DOHH2 (cell line): ENCODE data around the gene TMEM139.
A peak's percentile ranks its signal among the peaks of the same experiment; 100 is the strongest.

Source experiments
- H3F3A ChIP-seq: fragments of 200-600 bp; sonication (generic), shearing (Covaris generic); 2 replicates; pipeline ENCODE4 v1.6.0; 2016; ENCODE audit warnings: antibody characterized with exemption, mild to moderate bottlenecking; ENCODE audit not compliant: control insufficient read depth, insufficient read depth
- H3K27ac ChIP-seq: fragments of 200-600 bp; sonication (generic); 2 replicates; pipeline ENCODE4 v1.5.1; 2014; ENCODE audit warnings: low read depth, mild to moderate bottlenecking, low read length, moderate library complexity
- H3K27me3 ChIP-seq: fragments of 200-600 bp; sonication (generic); 2 replicates; pipeline ENCODE4 v1.6.1; 2014; ENCODE audit warnings: mild to moderate bottlenecking, low read length, mixed read lengths; ENCODE audit not compliant: control insufficient read depth
- H3K36me3 ChIP-seq: fragments of 200-600 bp; sonication (generic); 2 replicates; pipeline ENCODE4 v1.6.1; 2014; ENCODE audit warnings: mild to moderate bottlenecking, low read length, moderate library complexity, mixed read lengths; ENCODE audit not compliant: control insufficient read depth
- H3K4me1 ChIP-seq: fragments of 200-600 bp; sonication (generic); 2 replicates; pipeline ENCODE4 v1.6.1; 2014; ENCODE audit warnings: mild to moderate bottlenecking, low read length, mixed read lengths; ENCODE audit not compliant: control insufficient read depth
- H3K4me2 ChIP-seq: fragments of 200-600 bp; sonication (generic); 2 replicates; pipeline ENCODE4 v1.6.0; 2014; ENCODE audit warnings: mild to moderate bottlenecking, low read length, moderate library complexity
- H3K4me3 ChIP-seq: fragments of 200-600 bp; sonication (generic); 2 replicates; pipeline ENCODE4 v1.5.1; 2014; ENCODE audit warnings: mild to moderate bottlenecking, low read length, mixed read lengths
- H3K79me2 ChIP-seq: fragments of 200-600 bp; sonication (generic); 2 replicates; pipeline ENCODE4 v1.6.1; 2014; ENCODE audit warnings: mild to moderate bottlenecking, low read length, mixed read lengths; ENCODE audit not compliant: control insufficient read depth
- H3K9me2 ChIP-seq: fragments of 200-600 bp; sonication (generic); replicated peaks from 2 replicates; pipeline ENCODE4 v1.6.1; 2014; ENCODE audit warnings: mild to moderate bottlenecking, low read length, mixed read lengths; ENCODE audit not compliant: control insufficient read depth
- H3K9me3 ChIP-seq: fragments of 200-600 bp; sonication (generic); 2 replicates; pipeline ENCODE4 v1.6.1; 2014; ENCODE audit warnings: antibody characterized with exemption, low read length, mixed read lengths; ENCODE audit not compliant: control insufficient read depth, insufficient read depth
- H4K20me1 ChIP-seq: fragments of 200-600 bp; sonication (generic); 2 replicates; pipeline ENCODE4 v1.6.0; 2014; ENCODE audit warnings: low read depth, mild to moderate bottlenecking, antibody characterized with exemption, low read length, moderate library complexity; ENCODE audit not compliant: control insufficient read depth, insufficient read depth
- EZH2phosphoT487 ChIP-seq: fragments of 200-600 bp; sonication (generic); IDR thresholded peaks from 2 replicates; pipeline ENCODE4 v1.6.1; 2017; ENCODE audit warnings: borderline replicate concordance, mild to moderate bottlenecking, antibody characterized with exemption, low read length, moderate library complexity, mixed read lengths
- TF ChIP-seq, protein P1 (sequence below): fragments of 200-600 bp; sonication (generic); IDR thresholded peaks from one replicate; pipeline ENCODE4 v1.5.1; 2014; ENCODE audit warnings: antibody characterized with exemption, mild to moderate bottlenecking, low read depth, low read length; ENCODE audit not compliant: poor library complexity, severe bottlenecking

The TMEM139 gene

DNA sequence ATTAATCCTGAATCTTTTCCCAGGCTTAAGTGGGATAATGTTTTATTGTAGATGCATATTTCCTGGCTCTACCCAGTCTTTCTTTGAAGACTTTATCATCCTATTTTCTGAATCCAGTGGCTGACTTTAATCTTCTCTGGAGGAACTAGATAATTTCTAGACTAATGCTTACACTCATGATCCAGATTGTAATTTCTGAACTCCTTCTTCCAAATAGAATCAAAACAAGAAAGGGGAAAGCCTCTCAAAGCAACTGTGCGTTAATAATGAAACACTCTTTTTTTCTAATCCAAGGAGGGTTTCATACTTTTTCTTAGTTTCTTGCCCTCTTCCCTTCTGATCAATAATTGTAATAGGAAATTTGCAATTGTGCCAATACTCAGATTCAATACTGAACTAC, 13.5 kb upstream of the TMEM139 start:
- no peaks in the 10 kb centered on the region for H3K9me3 ChIP-seq
- peaks cover 35% of the 10 kb centered on the region for H3K36me3 ChIP-seq
- no peak overlapping the region for H3K4me3 ChIP-seq
- TF ChIP-seq, protein P1, sequence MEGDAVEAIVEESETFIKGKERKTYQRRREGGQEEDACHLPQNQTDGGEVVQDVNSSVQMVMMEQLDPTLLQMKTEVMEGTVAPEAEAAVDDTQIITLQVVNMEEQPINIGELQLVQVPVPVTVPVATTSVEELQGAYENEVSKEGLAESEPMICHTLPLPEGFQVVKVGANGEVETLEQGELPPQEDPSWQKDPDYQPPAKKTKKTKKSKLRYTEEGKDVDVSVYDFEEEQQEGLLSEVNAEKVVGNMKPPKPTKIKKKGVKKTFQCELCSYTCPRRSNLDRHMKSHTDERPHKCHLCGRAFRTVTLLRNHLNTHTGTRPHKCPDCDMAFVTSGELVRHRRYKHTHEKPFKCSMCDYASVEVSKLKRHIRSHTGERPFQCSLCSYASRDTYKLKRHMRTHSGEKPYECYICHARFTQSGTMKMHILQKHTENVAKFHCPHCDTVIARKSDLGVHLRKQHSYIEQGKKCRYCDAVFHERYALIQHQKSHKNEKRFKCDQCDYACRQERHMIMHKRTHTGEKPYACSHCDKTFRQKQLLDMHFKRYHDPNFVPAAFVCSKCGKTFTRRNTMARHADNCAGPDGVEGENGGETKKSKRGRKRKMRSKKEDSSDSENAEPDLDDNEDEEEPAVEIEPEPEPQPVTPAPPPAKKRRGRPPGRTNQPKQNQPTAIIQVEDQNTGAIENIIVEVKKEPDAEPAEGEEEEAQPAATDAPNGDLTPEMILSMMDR, result no peak
- no peak for TF ChIP-seq EZH2phosphoT487
- H3F3A ChIP-seq, result no peaks in the 10 kb centered on the region
- H3K27ac ChIP-seq, result no peak overlapping the region
- no peaks in the 10 kb centered on the region for H3K9me2 ChIP-seq
- no peak overlapping the region for H3K4me2 ChIP-seq
- no peaks in the 10 kb centered on the region for H3K4me1 ChIP-seq
- no peaks in the 10 kb centered on the region for H3K79me2 ChIP-seq
- H3K27me3 ChIP-seq, result no peaks in the 10 kb centered on the region
- H4K20me1 ChIP-seq, result no peaks in the 10 kb centered on the region

DNA sequence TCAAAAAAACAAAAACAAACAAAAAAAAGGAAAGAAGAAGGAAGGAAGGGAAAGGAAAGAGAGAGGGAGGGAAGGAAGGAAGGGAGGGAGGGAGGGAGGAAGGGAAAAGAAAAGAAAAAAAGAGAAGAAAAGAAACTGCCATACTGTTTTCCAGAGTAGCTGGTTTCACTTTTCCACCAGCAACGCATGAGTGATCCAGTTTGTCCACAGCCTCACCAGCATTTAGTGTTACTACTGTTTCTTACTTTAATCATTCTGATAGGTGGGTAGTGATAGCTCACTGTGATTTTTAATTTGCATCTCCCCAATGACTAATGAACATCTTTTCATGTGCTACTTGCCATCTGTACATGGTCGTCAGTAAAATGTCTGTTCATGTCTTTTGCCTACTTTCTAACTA, 11.9 kb upstream of the TMEM139 start:
- Histone ChIP-seq H3K9me2 (no peaks in the 10 kb centered on the region), H3K36me3 (peaks cover 22% of the 10 kb centered on the region), H3K9me3 (no peaks in the 10 kb centered on the region), H3K27me3 (no peaks in the 10 kb centered on the region), H3K4me3 (no peak overlapping the region), H3F3A (no peaks in the 10 kb centered on the region), H3K4me2 (no peak overlapping the region), H4K20me1 (no peaks in the 10 kb centered on the region), H3K4me1 (no peaks in the 10 kb centered on the region), H3K79me2 (no peaks in the 10 kb centered on the region), H3K27ac (no peak overlapping the region)
- TF ChIP-seq EZH2phosphoT487, result no peak
- TF ChIP-seq, protein P1, result no peak

- no peaks in the 10 kb centered on the region for H4K20me1 ChIP-seq
- TF ChIP-seq, protein P1, result no peak
- no peak for TF ChIP-seq EZH2phosphoT487
- H3K4me1 ChIP-seq, result peaks cover 27% of the 10 kb centered on the region
- H3F3A ChIP-seq, result 0 out of 2 replicates have a peak, but pooled peaks cover 5% of the 10 kb centered on the region
- no peaks in the 10 kb centered on the region for H3K79me2 ChIP-seq
- H3K4me3 ChIP-seq, result no peak overlapping the region
- no peaks in the 10 kb centered on the region for H3K36me3 ChIP-seq
- no peaks in the 10 kb centered on the region for H3K9me2 ChIP-seq
- H3K27me3 ChIP-seq, result no peaks in the 10 kb centered on the region
- H3K27ac ChIP-seq, result no peak overlapping the region
- H3K4me2 ChIP-seq, result 0 out of 2 replicates have a peak overlapping the region, but pooled peaks have one; percentile 2
- H3K9me3 ChIP-seq, result no peaks in the 10 kb centered on the region
Measured at GRCh38 chr7:143279186-143280098, 5.3 kb upstream of the TMEM139 start.
